Hepatocyte (in vitro differentiated cells): ENCODE measurements around the gene PUS10.

Experiments
- CTCF ChIP-seq: fragments of 200-600 bp; sonication (generic); IDR thresholded peaks from 2 replicates; pipeline ENCODE4 v1.5.1; 2016; ENCODE audit warnings: antibody characterized with exemption, mild to moderate bottlenecking; ENCODE audit not compliant: poor library complexity
- EZH2 ChIP-seq: fragments of 200-600 bp; sonication (generic); IDR thresholded peaks from 2 replicates; pipeline ENCODE4 v1.6.1; 2016; ENCODE audit warnings: antibody characterized with exemption, mild to moderate bottlenecking, borderline replicate concordance
- EZH2phosphoT487 ChIP-seq: fragments of 200-600 bp; sonication (generic); IDR thresholded peaks from one replicate; pipeline ENCODE4 v1.6.1; 2018; ENCODE audit warnings: antibody characterized with exemption, mild to moderate bottlenecking, low read depth, moderate library complexity; ENCODE audit not compliant: unreplicated experiment, severe bottlenecking

- no peak for TF ChIP-seq CTCF
- no peak for TF ChIP-seq EZH2phosphoT487
- no peak for TF ChIP-seq EZH2
Measured at GRCh38 chr2:60987041-60987440, 31.0 kb downstream of the PUS10 start.
